Activated effector memory CD4-positive, alpha-beta T cell treated with anti-CD3 and anti-CD28 coated beads, Interleukin-2, amount 50 U/mL, for 16 hours (primary cell): ENCODE results near the gene ZIC5.

Source experiments
- DNase-seq: peaks from one replicate; pipeline ENCODE4 v3.0.0-alpha.2; 2020

Gene ZIC5

GRCh38 chr13:99987154-99988019 is 15.8 kb upstream of the ZIC5 start:
- DNase-seq: no peak

- no peak for DNase-seq
These were observed 15.2 kb upstream of the ZIC5 start for GRCh38 chr13:99986741-99987140.

GRCh38 chr13:99985886-99986527 is 14.4 kb upstream of the ZIC5 start:
- no peak for DNase-seq

- DNase-seq: peak; percentile 62
These were observed 13.8 kb upstream of the ZIC5 start for GRCh38 chr13:99985241-99985874.

- DNase-seq: peak; percentile 64
These were observed 13.1 kb upstream of the ZIC5 start for GRCh38 chr13:99984461-99985240.

- DNase-seq: peak; percentile 61
These were observed 12.2 kb upstream of the ZIC5 start for GRCh38 chr13:99983499-99984401.

GRCh38 chr13:99982731-99983498 is 11.3 kb upstream of the ZIC5 start:
- DNase-seq: no peak

GRCh38 chr13:99982036-99982730 is 10.6 kb upstream of the ZIC5 start:
- DNase-seq: peak; percentile 65

- DNase-seq: no peak
These were observed 10.1 kb upstream of the ZIC5 start, which contains the start of gene ZIC2 for GRCh38 chr13:99981735-99982035. ZIC2 (plus strand) TSS chr13:99981784; CDS start chr13:99982065, 281 bp downstream.

- peak; percentile 66 for DNase-seq
These were observed 9.5 kb upstream of the ZIC5 start for GRCh38 chr13:99980824-99981734.

- peak; percentile 85 for DNase-seq
These were observed 8.7 kb upstream of the ZIC5 start for GRCh38 chr13:99980201-99980823.

GRCh38 chr13:99979453-99980200 is 8.1 kb upstream of the ZIC5 start:
- DNase-seq: peak; percentile 64

GRCh38 chr13:99978799-99979452 is 7.4 kb upstream of the ZIC5 start:
- DNase-seq: peak; percentile 62

GRCh38 chr13:99977912-99978798 is 6.6 kb upstream of the ZIC5 start:
- peak; percentile 62 for DNase-seq

GRCh38 chr13:99977334-99977911 is 5.9 kb upstream of the ZIC5 start:
- DNase-seq: no peak

GRCh38 chr13:99976575-99976974 is 5.0 kb upstream of the ZIC5 start:
- DNase-seq: no peak
